NCI-H345 treated with DMSO at 0.1 percent for 48 hours (cell line): Measurements from ENCODE around the gene NDUFA12.
"Not testable (repeated sequence)": the region's sequence is repeated elsewhere in the genome, so short reads cannot be mapped to it uniquely, and the experiment has no call there.

Experiments used
- DNase-seq: peaks from one replicate; lab custom pipeline; 2025; ENCODE audit not compliant: unreplicated experiment; lab: John Stamatoyannopoulos, UW

The NDUFA12 gene

DNA sequence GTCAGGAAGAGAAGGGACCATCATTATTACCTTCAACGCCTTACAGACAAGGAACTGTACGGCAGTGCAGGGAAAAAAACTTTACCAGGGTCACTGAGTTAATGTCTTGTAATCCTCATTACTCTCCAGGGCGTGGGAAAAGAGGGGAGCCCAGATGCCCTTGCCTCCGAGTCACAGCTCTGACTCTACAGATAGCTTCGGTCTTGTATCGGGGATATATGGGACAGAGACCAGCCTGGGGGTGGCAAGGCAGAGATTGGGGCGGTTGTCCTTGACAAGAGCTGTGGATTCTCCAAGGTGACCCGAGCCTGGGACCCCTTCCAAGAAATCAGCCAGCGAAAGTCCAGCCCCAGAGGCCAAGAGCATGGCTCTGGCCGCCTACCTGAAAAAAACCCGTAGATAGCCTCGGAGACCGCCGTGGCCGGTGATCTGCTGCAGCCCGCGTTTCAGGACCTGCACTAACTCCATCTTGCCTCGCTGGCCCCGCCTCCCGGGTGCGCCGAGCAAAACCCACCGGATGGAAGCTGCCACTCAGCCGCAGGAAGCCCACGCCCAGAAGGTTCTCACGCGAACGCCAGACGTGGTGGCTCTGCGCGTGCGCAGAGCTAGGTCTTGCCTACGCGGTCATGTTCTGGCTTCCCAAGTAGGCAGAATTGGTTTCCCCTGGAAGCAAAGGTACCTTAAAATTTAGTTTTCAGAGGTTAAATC lies at the start of gene NDUFA12:
TSS of gene NDUFA12 (minus strand) at position 485 of the 708 bp plus-strand sequence. CDS start at position 468, 17 bp downstream.
- DNase-seq = peak; percentile 89

DNA sequence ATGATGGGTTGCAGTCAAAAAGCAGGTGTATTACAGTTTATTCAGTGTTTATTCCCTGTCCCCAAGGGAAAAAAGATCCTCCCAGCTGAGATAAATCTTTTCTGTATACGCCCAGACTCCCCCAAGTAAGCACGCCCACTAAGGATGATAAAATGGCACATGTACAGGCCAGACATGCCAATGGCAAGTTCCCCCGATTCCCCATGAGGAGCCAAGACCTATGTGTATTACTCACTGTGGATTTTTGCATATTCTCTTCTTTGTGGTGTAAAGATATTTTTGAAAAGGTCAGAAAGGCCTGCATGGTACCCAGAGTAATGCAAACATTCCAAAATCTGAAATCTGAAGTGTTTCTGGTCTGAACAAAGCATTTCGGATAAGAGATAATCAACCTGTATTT lies 47.7 kb upstream of the NDUFA12 start:
- DNase-seq = no peak

DNA sequence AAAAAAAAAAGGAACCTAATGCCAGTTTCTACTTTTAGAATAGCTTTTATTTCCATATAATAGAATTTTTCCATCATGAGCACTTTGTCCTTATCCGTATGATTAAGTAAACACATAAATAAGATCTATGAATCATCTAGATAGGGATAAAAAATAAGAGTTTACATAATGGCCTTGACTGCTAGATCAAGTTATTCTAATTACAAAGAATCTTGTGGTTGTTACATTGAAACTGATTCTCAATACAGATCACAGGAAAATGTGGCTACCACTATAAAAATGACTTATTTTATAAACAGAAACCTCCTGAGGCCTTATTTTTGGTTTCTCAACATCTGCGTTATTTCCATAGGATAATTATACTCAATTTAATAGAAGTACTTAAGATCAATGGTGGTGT lies 34.4 kb upstream of the NDUFA12 start:
- no peak for DNase-seq

DNA sequence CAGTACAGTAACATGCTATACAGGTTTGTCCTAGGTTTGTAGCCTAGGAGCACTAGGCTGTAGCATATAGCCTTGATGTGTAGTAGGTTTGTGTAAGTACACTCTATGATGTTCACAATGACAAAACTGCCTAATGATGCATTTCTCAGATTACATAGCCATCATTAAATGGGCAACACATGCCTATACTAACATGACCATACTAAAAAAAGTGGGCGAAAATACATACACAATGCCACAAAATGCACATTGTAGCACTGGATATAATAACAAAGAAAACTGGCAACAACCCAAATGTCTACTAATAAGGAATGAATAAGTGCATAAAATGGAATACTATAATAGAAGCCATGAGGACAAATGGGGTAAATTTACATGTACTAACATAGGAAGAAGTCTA lies 31.3 kb upstream of the NDUFA12 start:
- no peak for DNase-seq

DNA sequence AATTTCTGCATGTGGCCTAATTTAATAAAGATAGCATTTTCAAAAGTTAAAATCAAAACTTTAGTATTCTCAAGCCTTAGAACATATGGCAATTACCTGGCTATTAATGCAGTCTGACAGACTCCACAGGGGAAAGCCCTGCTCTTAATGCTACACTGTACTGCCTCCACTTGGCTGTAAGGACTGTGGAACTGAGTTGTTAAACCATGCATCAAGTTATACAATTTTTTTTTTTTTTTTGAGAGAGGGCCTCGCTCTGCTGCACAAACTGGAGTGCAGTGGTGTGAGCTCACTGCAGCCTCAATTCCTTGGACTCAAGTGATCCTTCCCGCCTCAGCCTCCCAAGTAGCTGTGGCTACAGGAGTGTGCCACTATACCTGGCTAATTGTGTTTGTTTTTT lies 19.0 kb upstream of the NDUFA12 start:
- no peak for DNase-seq

DNA sequence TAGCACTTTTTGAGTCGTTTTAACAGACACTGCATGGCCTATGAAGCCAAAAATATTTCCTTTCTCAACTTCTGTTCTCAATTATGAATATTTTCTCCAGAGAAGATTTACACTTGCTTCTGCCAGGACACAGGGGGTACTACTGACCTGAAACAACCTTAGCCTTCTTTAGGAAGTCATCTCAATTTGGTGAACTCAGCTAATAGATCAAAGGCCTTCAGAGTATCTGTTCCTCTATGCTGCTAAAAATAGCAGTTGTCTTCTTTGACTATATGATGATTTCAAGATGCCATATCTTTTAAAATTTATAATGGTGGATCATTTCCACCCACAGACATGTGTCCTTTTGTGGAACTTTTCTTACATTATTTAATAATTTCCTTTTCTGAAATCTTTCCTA lies 14.0 kb upstream of the NDUFA12 start:
- no peak for DNase-seq

DNA sequence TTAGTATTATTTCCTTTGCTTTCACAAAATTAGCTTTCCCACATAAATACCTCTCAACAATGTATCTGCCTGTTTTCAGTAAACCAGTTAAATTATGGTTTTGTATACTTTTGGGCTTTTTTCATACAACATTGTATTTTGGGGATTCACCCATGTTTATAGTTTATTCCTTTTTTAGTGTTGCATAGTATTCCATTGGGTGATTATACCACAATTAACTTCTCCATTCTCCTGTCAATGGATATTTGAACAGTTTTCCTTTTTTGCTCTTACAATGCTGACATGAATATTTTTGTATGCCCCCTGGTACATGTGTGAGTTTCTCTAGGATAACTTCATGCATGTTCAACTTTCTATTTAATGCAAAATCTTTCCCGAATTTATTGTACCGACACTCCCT lies 12.6 kb upstream of the NDUFA12 start:
- DNase-seq = no peak

DNA sequence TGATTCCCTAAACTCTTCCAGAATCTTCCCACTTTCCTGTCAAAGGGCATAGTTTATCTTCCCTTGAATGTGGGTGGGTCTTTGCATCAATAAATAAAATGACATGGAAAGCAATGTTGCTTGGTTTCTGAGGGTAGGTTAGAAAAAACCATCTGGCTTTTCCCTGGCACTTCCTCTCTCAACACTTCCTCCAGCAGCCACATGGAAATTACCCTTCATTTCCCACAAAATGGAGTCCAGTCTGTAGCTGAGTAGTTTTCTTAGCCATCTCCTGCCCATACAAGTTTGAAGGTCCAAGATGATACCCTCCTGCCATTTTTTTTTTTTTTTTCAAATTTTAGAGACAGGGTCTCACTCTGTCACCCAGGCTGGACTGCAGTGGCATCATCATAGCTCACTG lies 11.1 kb upstream of the NDUFA12 start:
- no peak for DNase-seq

DNA sequence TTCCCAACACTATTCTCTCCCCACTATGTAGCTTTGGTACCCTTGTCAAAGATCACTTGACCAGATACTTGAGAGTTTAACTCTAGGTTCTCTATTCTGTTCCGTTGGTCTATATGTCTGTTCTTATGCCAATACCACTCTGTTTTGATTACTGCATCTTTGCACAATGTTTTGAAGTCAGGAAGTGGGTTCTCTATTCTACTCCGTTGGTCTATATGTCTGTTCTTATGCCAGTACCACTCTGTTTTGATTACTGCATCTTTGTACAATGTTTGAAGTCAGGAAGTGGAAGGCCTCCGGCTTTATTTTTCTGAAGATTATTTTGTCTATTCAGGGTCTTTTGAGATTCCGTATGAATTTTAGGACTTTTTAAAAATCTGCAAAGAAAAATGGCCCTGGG lies 2.7 kb upstream of the NDUFA12 start:
- no peak for DNase-seq

DNA sequence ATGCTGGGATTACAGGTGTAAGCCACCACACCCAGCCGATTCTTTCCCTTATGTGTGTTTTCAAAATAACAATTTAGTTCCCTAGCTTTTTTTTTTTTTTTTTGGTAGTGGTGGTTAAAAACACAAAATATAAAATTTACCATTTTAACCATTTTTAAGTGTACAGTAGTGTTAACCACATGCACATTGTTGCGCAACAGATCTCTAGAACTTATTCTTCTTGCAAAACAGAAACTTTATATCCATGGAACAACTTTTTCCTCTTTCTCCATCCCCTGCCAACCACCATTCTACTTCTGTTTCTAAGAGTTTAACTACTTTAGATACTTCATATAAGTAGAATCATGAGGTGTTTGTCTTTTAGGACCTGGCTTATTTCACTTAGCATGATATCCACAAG lies 1.1 kb upstream of the NDUFA12 start:
- DNase-seq = no peak

DNA sequence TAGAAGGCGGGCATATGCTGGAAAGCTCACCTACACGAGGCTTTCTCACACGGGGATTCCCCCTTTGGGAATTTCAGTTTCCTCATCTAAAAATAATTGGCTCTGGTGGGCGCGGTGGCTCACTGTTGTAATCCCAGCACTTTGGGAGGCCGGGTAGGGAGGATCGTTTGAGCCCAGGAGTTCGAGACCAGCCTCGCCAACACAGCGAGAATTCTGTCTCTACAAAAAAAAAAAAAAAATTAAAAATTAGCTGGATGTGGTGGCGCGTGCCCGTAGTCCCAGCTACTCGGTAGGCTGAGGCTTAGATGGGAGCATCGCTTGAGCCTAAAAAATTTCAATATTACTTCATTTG lies 400 bp upstream of the NDUFA12 start:
- no peak for DNase-seq

DNA sequence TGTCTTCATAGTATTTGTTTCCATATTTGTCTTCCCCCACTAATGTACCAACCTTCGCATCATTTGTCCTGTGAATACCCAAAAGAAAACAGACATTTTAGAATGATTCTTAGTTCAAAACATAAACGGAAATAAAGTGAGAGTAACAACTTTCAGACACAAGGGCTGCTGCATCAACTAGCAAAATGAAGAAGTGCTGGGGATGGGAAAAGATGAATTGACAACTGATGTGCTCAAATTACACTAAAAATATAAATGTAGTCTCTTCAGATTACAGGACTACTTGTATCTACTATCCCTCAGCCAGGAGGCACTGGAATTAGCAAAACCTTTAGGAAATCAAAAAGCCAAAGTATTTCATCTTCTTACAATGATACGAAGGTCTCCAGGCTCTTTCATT lies 743 bp downstream of the NDUFA12 start:
- no peak for DNase-seq

DNA sequence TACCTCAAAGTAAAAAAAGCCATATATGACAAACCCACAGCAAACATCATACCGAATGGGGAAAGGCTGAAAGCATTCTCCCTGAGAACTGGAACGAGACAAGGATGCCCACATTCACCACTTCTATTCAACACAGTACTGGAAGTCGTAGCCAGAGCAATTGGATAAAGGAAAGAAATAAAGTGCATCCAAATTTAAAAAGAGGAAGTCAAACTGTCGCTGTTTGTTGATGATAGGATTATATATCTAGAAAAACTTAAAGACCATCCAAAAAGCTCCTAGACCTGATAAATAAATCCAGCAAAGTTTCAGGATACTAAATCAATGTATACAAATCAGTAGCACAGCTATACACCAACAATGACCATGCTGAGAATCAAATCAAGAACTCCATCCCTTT lies 5.2 kb downstream of the NDUFA12 start:
- DNase-seq = no peak

DNA sequence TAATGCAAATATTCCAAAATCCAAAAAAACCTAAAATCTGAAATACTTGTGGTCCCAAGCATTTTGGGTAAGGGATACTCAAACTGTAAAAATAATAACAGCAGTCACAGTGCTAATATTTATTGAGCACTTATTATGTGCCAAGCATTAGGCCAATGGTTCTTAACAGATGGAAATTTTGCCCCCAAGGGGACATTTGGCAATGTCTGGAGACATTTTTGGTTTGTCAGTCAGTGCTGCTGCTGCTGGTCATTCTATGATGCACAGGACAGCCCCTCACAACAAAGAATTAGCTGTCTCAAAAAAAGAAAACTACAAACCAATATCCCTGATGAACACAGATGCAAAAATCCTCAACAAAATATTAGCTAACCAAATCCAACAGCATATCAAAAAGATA lies 5.8 kb downstream of the NDUFA12 start:
- DNase-seq = no peak

DNA sequence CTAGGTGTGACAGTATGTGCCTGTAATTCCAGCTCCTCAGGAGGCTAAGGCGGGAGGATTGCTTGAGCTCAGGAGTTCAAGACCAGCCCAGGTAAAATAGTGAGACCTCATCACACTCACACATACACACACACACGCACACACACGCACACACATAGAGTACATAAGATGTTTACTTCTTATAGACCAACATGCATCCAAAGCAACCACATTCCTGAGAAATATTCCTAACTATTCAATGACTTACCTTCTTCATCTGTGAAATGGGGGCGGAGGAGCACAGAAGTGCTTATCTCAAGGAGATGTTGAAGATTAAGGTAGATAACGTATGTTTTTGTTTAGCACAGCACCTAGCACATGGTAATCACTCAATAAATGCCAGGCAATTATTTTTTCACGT lies 6.4 kb downstream of the NDUFA12 start:
- DNase-seq = no peak

DNA sequence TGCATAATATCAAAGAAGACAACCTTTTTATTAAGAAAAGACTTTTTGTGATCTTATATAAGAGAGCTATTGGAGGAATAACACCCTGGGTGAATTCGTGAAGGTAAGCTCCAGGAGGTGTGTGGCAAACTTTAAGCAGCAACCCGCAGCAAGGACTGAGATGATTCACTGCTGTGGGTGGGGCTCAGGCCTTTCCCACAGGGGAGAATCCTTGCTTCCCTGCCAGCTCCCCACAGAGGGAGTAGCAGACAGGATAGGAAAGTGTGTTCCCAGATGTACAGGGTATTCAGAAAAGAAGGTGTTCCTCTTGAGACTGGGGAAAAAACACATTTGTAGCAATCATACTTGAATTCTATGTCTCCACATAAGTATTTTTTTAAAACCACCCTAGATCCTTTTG lies 9.2 kb downstream of the NDUFA12 start:
- no peak for DNase-seq

DNA sequence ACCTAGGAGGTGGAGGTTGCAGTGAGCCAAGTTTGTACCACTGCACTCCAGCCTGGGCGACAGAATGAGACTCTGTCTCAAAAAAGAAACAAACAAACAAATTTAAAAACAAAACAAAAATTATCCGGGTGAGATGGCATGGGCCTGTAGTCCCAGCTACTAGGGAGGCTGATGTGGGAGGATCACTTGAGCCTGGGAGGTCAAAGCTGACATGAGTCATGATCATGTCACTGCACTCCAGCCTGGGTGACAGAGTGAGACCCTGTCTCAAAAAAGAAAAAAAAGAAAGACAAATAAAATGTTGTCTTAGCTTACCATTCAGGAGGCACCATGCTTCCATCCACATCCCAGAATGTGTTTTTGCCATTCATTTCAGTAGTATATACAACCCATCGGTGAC lies 9.6 kb downstream of the NDUFA12 start:
- DNase-seq = not testable (repeated sequence)

DNA sequence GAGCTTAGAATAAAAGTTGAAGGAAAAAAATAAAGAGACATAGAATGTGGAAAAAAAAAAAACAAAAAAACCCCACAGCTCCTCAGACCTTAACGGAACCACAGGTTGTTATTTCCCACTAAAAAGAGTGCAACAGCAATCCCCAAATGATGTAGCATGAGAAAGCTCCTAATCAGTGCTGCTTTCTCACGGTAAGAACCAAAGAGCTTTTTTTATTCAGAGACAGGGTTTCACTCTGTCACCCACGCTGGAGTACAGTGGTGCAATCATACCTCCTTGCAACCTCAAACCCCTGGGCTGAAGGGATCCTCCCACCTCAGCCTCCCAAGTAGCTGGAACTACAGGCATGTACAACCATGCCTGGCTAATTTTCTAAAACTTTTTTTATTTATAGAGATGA lies 13.3 kb downstream of the NDUFA12 start:
- DNase-seq = no peak

DNA sequence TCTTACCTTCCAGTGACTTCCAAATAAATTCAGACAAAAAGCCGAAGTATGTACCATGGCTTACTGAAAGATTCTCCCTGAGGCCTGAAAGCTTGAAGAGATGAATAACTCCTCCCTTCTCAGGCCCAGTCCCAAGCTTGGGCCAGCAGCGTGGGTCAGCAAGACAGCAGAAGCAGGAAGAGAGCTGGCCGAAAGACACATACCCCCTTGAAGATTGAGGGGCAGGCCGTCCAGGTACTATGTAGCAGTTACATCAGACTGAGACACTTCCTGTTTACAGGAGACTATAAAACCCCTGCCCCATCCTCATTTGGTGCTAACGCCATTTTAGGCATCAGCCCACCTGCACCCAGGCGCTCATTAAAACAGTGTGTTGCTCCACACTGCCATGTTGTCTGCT lies 15.0 kb downstream of the NDUFA12 start:
- DNase-seq = no peak

DNA sequence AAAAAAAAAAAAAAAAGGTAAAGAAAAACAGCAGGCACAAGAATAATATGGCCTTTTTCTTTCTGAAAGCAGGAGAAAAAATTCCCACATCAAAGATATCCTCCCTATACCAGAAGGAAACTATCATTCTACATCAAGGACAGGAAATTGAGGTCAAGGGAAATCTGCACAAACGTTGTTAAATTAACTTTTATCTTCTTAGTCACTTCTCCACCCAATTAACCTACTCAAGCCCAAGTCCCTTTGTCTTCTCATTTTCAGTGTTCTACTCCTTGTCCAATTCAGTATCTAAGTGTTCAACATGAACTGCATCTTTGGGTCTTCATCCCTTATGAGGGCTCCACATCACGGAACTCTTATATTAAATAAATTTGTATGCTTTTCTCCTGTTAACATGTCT lies 15.7 kb downstream of the NDUFA12 start:
- no peak for DNase-seq

DNA sequence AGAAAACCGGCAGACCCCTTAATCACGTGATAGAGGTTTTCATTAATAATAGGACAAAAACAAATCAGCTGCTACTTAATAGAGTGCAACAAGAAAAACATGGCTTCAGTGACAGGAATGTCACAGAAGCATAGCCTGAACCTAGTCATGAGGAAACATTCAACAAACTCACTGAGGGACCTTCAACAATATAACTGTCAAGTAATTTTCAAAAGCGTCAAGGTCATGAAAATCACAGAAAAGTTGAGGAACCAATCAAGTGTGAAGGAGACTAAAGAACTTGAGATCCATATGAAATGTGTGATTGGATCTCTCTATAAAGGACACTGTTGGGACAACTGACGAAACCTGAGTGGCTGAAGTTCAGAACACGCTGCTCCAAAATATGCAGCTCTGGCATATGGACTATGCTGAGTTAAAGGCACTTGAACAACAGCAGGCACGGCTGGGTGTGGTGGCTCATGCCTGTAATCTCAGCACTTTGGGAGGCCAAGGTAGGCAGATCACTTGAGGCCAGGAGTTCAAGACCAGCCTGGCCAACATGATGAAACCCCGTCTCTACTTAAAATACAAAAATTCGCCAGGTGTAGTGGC lies 16.3 kb downstream of the NDUFA12 start:
- no peak for DNase-seq

DNA sequence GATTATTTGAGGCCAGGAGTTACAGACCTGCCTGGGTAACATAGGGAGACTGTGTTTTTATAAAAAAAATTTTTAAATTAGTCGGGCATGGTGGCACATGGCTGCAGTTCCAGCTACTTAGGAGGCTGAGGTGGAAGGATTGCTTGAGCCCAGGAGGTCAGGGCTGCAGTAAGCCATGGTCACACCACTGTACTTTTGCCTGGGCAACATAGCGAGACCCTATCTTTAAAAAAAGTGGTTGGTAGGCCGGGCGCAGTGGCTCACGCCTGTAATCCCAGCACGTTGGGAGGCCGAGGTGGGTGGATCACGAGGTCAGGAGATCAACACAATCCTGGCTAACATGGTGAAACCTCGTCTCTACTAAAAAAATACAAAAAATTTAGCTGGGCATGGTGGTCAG lies 18.4 kb downstream of the NDUFA12 start:
- not testable (repeated sequence) for DNase-seq

DNA sequence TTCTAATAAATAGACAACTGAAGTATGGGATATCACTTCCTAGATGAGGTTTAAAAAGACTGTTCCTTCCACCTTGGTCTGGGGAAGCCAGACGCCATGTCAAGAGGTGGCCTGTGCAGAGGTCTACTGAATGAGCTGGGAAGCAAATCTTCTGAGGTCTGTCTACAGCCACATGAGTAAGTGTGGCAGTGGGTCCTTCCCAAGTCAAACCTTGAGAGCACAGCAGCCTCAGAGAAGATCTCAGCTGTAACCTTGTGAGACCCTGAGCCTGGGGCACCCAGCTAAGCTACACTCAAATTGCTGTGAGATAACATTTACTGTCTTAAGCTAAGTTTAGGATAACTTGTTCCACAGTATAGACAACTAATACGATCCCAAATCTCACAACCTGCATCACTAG lies 20.2 kb downstream of the NDUFA12 start:
- no peak for DNase-seq
